HG03103 (cell line): ENCODE measurements around the gene WDFY4.

Experiments used
- ATAC-seq: cut with Tn5 transposase; IDR thresholded peaks from one replicate; pipeline ENCODE4 v1.9.1; 2021; ENCODE audit warnings: low read depth; ENCODE audit not compliant: unreplicated experiment

Gene WDFY4

GRCh38 chr10:48932831-48933664 lies 248.4 kb downstream of the WDFY4 start:
- no peak for ATAC-seq

- no peak for ATAC-seq
Observed at GRCh38 chr10:48934672-48935501, 250.2 kb downstream of the WDFY4 start.

GRCh38 chr10:48935577-48935976 lies 250.9 kb downstream of the WDFY4 start:
- no peak for ATAC-seq

- no peak for ATAC-seq
Observed at GRCh38 chr10:48937796-48938195, 253.1 kb downstream of the WDFY4 start.

GRCh38 chr10:48938281-48938680 lies 253.6 kb downstream of the WDFY4 start:
- no peak for ATAC-seq

- no peak for ATAC-seq
Observed at GRCh38 chr10:48938990-48939536, 254.4 kb downstream of the WDFY4 start.

GRCh38 chr10:48939790-48940325 lies 255.2 kb downstream of the WDFY4 start, which contains the start of gene LRRC18:
TSS of gene LRRC18 (minus strand) at chr10:48939840. CDS start at chr10:48914155, 25,685 bp downstream.
- no peak for ATAC-seq

- no peak for ATAC-seq
Observed at GRCh38 chr10:48940372-48940771, 255.7 kb downstream of the WDFY4 start.

- ATAC-seq: no peak
Observed at GRCh38 chr10:48940958-48941357, 256.3 kb downstream of the WDFY4 start.

- no peak for ATAC-seq
Observed at GRCh38 chr10:48941427-48942075, 256.9 kb downstream of the WDFY4 start.

- no peak for ATAC-seq
Observed at GRCh38 chr10:48943096-48943495, 258.4 kb downstream of the WDFY4 start.

GRCh38 chr10:48944171-48944570 lies 259.5 kb downstream of the WDFY4 start:
- no peak for ATAC-seq

- no peak for ATAC-seq
Observed at GRCh38 chr10:48945441-48946130, 260.9 kb downstream of the WDFY4 start.

GRCh38 chr10:48946332-48946731 lies 261.7 kb downstream of the WDFY4 start:
- ATAC-seq: no peak

GRCh38 chr10:48946891-48947500 lies 262.3 kb downstream of the WDFY4 start:
- ATAC-seq: no peak

- no peak for ATAC-seq
Observed at GRCh38 chr10:48947690-48948469, 263.2 kb downstream of the WDFY4 start.

- ATAC-seq: no peak
Observed at GRCh38 chr10:48948470-48949037, 263.9 kb downstream of the WDFY4 start.

GRCh38 chr10:48951707-48952106 lies 267.0 kb downstream of the WDFY4 start:
- ATAC-seq: no peak
